Subcutaneous abdominal adipose tissue (tissue), 5 donors: ENCODE measurements around the gene LANCL2.
A peak's percentile ranks its signal among the peaks of the same experiment; 100 is the strongest.

Source experiments
- H3K27ac ChIP-seq: one replicate; pipeline ENCODE4 v1.7.0; 2013; ENCODE audit warnings: low read depth, mild to moderate bottlenecking, inconsistent platforms, low read length, moderate library complexity
- H3K27me3 ChIP-seq, 5 donors: one replicate each; pipeline ENCODE4 v1.7.0; 2013; ENCODE audit warnings: low read length in 5 of 5, inconsistent platforms in 1 of 5; ENCODE audit not compliant: control insufficient read depth in 5 of 5, insufficient read depth in 4 of 5
- H3K36me3 ChIP-seq, 5 donors: one replicate each; pipeline ENCODE4 v1.7.0; 2013; ENCODE audit warnings: low read length in 5 of 5; ENCODE audit not compliant: control insufficient read depth in 5 of 5, insufficient read depth in 5 of 5
- H3K4me1 ChIP-seq, 5 donors: one replicate each; pipeline ENCODE4 v1.7.0; 2013; ENCODE audit warnings: low read length in 5 of 5, mild to moderate bottlenecking in 3 of 5, moderate library complexity in 1 of 5; ENCODE audit not compliant: control insufficient read depth in 5 of 5, insufficient read depth in 5 of 5
- H3K4me3 ChIP-seq, 5 donors: one replicate each; pipeline ENCODE4 v1.7.0; 2013; ENCODE audit warnings: low read length in 5 of 5, low read depth in 1 of 5
- H3K9ac ChIP-seq, 5 donors: one replicate each; pipeline ENCODE4 v1.7.0; 2013; ENCODE audit warnings: low read length in 5 of 5, mild to moderate bottlenecking in 4 of 5, moderate library complexity in 3 of 5
- H3K9me3 ChIP-seq, 5 donors: one replicate each; pipeline ENCODE4 v1.7.0; 2013; ENCODE audit warnings: low read length in 5 of 5; ENCODE audit not compliant: control insufficient read depth in 5 of 5
- donor health status: healthy.
- donor health status: healthy.
- donor health status: healthy.
- donor health status: healthy.
- donor health status: healthy.

LANCL2 gene, protein sequence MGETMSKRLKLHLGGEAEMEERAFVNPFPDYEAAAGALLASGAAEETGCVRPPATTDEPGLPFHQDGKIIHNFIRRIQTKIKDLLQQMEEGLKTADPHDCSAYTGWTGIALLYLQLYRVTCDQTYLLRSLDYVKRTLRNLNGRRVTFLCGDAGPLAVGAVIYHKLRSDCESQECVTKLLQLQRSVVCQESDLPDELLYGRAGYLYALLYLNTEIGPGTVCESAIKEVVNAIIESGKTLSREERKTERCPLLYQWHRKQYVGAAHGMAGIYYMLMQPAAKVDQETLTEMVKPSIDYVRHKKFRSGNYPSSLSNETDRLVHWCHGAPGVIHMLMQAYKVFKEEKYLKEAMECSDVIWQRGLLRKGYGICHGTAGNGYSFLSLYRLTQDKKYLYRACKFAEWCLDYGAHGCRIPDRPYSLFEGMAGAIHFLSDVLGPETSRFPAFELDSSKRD

DNA sequence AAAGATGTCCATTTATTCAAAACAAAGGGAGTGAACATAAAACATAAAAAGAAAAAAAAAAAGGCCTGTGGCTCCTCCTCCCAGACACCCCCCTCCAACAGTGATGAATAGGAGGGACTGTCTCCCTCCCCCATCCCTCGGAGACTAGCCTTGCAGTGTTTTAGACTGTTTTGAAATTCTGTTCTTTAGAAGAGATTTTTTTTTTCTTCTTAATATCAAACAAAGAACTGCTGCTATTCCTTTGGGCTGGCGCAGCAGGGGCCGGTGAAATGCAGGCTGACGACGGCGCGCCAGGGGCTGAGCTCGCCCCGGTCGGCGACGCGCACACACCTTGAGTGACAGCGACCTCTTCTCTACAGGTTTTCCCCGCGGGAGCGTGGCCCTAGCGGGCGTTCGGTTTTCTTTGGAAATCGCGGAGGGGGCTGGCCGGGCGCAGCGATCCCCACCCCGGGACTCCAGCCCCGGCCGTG is at the start of gene LANCL2:
Gene LANCL2 (plus strand): TSS at position 133 of the 470 bp plus-strand sequence. CDS start 689 bp downstream, outside the sequence.
- no peaks in the 10 kb centered on the region for H3K9me3 ChIP-seq
- peaks cover 7 to 23% (median 21%) of the 10 kb centered on the region in 5 donors for H3K4me1 ChIP-seq
- H3K27me3 ChIP-seq: no peaks in the 10 kb centered on the region
- peak within 1 kb of the TSS; percentile 90 to 99 (median 98) for H3K9ac ChIP-seq
- H3K36me3 ChIP-seq: no peaks in the 10 kb centered on the region
- peak within 1 kb of the TSS; percentile 93 for H3K27ac ChIP-seq
- H3K4me3 ChIP-seq: peak within 1 kb of the TSS; percentile 90 to 100 (median 98)

DNA sequence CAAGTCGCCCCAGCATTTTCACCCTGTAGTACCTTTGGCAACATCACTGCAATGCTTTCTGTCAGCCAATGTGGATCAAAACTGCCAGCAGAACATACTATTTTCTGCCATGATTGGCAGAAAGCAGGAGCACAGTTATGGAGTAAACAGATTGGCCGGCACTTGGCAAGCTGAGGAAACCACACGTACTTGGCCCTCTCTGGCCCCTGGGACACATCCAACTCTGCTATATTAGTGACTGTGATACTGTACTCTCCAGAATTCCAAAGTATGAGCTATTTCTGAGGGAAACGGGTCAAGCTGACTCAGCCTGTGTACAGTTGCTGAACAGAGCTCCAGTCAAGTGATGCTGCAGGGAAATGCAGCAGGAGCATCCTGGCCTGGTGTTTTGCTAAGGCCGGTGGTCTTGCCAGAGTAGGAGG is 39.8 kb upstream of the LANCL2 start:
- H3K9ac ChIP-seq: no peak overlapping the region
- no peaks in the 10 kb centered on the region for H3K36me3 ChIP-seq
- peaks cover 4 to 13% (median 11%) of the 10 kb centered on the region in 5 donors for H3K4me1 ChIP-seq
- peak overlapping the region; percentile 46 for H3K27ac ChIP-seq
- no peaks in the 10 kb centered on the region for H3K9me3 ChIP-seq
- no peaks in the 10 kb centered on the region for H3K27me3 ChIP-seq
- H3K4me3 ChIP-seq: no peak overlapping the region

DNA sequence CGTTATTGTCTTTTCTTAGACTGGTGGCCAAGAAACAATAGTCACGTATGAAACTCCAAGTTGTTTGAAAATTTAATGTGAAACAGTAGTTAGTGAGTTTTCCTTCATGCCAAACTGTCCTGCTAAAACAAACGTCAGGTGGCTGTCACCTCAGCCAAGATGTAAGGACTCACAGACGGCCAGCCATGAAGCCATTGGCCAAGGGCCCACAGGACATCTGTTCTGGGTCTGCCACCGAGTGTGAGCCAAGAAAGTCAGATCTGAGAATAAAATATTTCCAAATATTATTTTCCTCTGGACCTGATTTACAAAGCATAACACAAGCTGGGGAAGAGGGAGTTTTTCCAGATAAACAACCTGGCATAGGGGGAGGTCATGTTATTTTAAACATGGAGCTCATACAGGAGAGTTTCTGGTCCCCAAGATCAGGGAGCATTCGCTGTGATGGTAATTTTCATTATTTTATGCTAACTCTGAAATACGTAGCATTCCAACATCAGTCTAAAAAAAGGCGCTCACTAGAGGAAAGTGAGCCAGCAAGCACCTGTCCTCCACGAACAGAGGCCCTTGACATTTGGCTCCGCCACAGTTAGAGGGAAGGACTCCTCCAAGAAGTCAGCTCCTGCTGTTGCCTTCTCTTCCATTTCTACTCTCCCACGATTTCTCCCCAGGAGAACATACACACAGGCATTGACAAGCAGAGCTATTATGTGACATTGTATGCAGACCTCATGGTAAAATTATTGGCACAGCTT is 38.9 kb upstream of the LANCL2 start:
- H3K9me3 ChIP-seq: no peaks in the 10 kb centered on the region
- no peaks in the 10 kb centered on the region for H3K36me3 ChIP-seq
- H3K27me3 ChIP-seq: no peaks in the 10 kb centered on the region
- no peak overlapping the region for H3K9ac ChIP-seq
- peaks cover 4 to 13% (median 11%) of the 10 kb centered on the region in 5 donors for H3K4me1 ChIP-seq
- H3K27ac ChIP-seq: peak overlapping the region; percentile 46
- no peak overlapping the region for H3K4me3 ChIP-seq

DNA sequence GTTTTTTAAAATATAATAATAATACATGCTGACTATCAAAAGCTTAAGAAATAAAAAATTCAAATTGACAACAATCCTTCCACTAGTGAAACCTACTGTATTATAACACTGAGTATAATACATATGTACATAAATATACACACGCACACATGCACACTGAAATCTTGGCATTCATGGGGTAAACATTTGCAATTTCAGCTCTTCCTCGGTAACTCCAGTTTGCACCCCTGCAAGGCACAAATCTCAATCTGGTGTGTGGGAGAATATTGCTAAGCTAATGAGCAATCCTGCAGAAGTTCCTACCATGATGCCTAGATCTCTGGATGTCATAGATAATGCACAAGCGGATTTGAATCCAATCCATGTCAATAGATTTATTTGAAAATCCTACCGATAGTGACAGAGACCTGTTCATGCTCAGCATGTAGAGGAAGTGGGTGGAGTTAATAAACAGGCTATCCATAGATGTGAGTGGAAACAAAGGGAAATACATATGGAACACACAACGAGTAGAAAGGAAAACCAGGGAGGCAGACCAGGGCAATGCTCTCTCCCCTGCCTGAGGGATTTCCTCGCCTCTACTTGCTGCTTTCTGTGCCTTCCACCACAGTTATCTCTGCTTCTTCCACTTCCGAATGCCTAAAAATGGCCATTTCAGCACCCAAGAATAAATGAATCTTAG is 38.1 kb upstream of the LANCL2 start:
- Histone ChIP-seq H3K27me3 (no peaks in the 10 kb centered on the region), H3K27ac (no peak overlapping the region), H3K9ac (no peak overlapping the region), H3K9me3 (no peaks in the 10 kb centered on the region), H3K36me3 (no peaks in the 10 kb centered on the region), H3K4me1 (peaks cover 4 to 13% (median 11%) of the 10 kb centered on the region in 5 donors), H3K4me3 (no peak overlapping the region)

DNA sequence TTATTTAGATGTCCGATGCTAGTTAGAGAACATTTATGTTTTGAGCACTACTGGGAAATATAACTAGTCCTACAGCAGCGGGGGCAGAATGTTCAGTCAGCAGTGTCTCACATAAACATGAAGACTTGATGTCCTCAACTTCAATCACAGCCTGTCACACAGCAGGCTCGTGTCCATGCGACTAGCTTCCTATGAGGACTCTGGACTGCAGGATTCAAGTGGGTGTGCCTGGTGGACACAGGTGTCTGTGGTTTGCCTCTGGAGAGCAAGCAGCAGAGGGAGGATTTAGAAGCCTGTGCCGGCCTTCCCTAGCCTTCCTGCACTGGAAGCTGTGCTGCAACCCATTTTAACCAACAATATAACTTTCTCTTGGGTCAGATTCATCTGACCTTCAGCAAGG is 30.0 kb upstream of the LANCL2 start:
- H3K9me3 ChIP-seq: no peaks in the 10 kb centered on the region
- no peaks in the 10 kb centered on the region for H3K4me1 ChIP-seq
- no peak overlapping the region for H3K9ac ChIP-seq
- no peaks in the 10 kb centered on the region for H3K27me3 ChIP-seq
- no peak overlapping the region for H3K27ac ChIP-seq
- no peak overlapping the region for H3K4me3 ChIP-seq
- H3K36me3 ChIP-seq: no peaks in the 10 kb centered on the region

DNA sequence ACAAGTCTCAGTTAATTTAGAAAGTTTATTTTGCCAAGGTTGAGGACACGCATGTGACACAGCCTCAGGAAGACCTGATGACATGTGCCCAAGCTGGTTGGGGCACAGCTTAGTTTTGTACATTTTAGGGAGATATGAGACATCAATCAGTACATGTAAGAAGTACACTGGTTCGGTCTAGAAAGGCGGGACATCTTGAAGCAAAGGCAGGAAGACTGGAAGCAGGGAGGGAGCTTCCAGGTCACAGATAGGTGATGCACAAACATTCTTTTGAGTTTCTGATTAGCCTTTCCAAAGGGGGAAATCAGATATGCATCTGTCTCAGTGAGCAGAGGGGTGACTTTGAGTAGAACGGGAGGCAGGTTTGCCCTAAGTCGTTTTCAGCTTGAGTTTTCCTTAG is 29.4 kb upstream of the LANCL2 start:
- Histone ChIP-seq H3K9me3 (no peaks in the 10 kb centered on the region), H3K27ac (no peak overlapping the region), H3K36me3 (no peaks in the 10 kb centered on the region), H3K4me1 (no peaks in the 10 kb centered on the region), H3K27me3 (no peaks in the 10 kb centered on the region), H3K9ac (no peak overlapping the region), H3K4me3 (no peak overlapping the region)

DNA sequence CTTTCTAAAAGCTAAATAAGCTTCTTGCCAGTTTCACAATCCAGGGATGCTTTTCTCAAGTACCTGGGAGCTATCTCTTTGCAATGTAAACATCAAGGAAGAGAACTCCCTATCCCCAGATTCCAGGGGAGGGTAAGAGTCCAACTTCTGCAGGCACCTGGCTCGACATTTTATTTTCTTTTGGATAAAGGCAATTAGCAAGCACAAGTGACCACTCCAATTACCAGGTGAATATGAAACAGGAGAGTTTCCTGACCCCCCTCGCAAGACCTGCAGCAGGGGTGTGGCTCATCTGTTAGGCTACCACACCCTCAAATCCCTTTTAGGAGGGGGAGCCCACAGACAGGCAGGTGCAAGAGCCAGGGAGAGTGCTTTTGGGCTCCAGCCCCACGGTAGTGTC is 28.6 kb upstream of the LANCL2 start:
- Histone ChIP-seq H3K36me3 (no peaks in the 10 kb centered on the region), H3K4me1 (no peaks in the 10 kb centered on the region), H3K27me3 (no peaks in the 10 kb centered on the region), H3K9ac (no peak overlapping the region), H3K4me3 (no peak overlapping the region), H3K27ac (no peak overlapping the region), H3K9me3 (no peaks in the 10 kb centered on the region)

DNA sequence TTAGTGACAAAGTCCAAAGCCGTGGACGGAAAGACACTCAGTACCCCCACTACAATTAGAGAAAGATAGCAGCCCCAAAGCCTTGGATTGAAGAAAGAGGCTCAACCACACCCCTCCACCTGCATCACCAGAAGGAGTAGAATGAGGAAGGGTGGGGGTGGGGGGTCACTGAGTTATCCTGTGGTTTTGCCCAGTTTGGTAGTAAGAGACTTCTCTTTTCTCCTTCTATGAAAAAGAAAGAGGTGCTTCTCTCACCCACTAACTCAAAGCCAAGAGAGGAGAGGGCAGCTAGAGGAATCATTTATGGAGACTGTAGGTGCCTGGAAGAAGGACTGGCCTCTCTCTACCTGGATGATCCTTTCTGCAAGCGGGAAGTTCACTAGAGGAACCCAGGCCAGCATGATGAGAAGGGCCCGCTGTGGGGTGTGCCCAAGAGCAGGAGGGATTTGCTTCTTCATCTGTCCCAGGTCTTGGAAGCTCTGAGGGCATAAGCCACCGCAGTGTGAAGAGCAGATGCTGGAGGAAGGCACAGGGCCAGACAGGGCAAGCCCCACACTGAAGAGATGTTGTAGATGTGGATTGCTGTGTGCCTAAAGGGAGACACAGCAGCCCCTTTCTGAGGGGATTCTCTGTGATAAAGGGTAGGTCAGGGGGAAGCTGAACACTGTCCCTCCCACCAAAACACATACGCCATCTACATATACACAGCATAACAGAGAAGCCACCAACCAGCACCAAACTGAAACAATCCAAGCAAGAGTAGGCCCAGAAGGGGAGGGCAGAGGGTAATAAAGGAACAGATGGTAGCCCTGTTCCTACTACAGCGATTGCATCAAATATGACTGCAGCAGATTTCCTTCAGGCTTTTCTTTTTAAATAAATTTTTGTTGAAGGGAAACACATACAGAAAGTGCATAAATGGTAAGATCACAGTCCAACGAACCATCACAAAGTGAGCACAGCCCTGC is 25.8 kb upstream of the LANCL2 start:
- Histone ChIP-seq H3K27ac (no peak overlapping the region), H3K4me3 (no peak overlapping the region), H3K27me3 (no peaks in the 10 kb centered on the region), H3K9me3 (no peaks in the 10 kb centered on the region), H3K36me3 (no peaks in the 10 kb centered on the region), H3K4me1 (no peaks in the 10 kb centered on the region), H3K9ac (no peak overlapping the region)

DNA sequence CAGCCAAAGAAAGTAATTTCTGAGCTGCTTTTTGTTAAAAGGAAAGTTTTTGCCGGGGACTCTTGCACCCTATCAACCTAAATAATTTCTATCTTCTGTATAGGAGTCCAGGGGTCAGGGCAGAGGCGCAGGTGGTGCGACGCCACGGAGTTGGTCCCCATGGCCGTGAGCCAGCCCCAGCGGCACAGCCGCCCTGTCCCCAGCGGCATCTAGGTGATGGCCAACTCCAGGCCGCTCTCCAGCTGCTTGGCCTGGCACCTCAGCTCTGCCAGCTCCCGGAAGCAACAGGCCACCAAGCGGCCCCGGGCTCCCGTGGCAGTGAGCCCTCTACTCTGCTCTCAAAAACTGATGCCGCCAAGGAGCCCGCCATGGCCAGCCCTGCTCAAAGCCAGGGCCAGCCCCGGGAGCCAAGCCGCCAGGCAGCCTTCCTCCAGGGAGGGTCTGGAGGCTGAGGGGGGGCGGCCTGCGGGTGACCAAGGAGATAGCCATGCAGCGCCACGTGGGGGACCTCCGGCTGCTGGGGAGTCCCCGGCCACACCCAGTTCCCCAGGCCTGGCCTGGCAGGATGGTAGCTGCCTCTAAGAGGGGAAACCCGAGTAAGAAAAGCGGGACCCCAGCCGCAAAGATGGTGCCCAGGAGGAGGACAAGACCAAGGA is 22.8 kb upstream of the LANCL2 start:
- Histone ChIP-seq H3K27ac (no peak overlapping the region), H3K36me3 (no peaks in the 10 kb centered on the region), H3K4me3 (no peak overlapping the region), H3K9ac (no peak overlapping the region), H3K4me1 (no peaks in the 10 kb centered on the region), H3K9me3 (no peaks in the 10 kb centered on the region), H3K27me3 (no peaks in the 10 kb centered on the region)
